ENCODE data around the gene SLC5A12. TPM values are rescaled to one million over a fixed set of nuclear protein-coding genes. Genes with fewer than 3 reads are reported as not detected.

The SLC5A12 gene
- polyA plus RNA-seq, 1 donor (not counting 4 experiments of a cell fraction or from before 2014, with no cell fraction given): not detected

GRCh38 chr11:26688701-26689100 is 33.2 kb downstream of the SLC5A12 start:
- H2AFZ ChIP-seq (ENCODE audit: control insufficient read depth, low read length): no peak overlapping the region
- H3K27me3 ChIP-seq (ENCODE audit: control insufficient read depth, extremely low read depth, insufficient read depth, low read length): no peaks in the 10 kb centered on the region
- TF ChIP-seq EZH2 (IDR thresholded peaks at IDR 0.05; ENCODE audit: low read length) (no peak), CTCF (optimal IDR thresholded peaks at IDR 0.05 in 1 of 3, IDR thresholded peaks at IDR 0.05 in 1 of 3, conservative IDR thresholded peaks at IDR 0.05 in 1 of 3; ENCODE audit: extremely low read depth in 1 of 3, insufficient read depth in 2 of 3, low read length in 3 of 3) (no peak)
- no peak overlapping the region for H3K27ac ChIP-seq (ENCODE audit: control insufficient read depth, insufficient read depth, low read length)
- no peak overlapping the region for H3K4me2 ChIP-seq (ENCODE audit: control insufficient read depth, extremely low read depth, insufficient read depth, low read depth, low read length)
- H3K9me1 ChIP-seq (ENCODE audit: control insufficient read depth, extremely low read depth, insufficient read depth, low read length): no peaks in the 10 kb centered on the region
- no peak overlapping the region for H3K9ac ChIP-seq (ENCODE audit: control insufficient read depth, extremely low read depth, insufficient read depth, low read length)
- no peak for FAIRE-seq
- dilution Hi-C loops (cut with MboI; ENCODE audit: extremely low pct_ligation_motif_present, low sequenced_read_pairs): no loop called here
- DNase-seq (ENCODE audit: low read depth, low spot score): no peak
- H3K9me3 ChIP-seq (ENCODE audit: control insufficient read depth, low read depth, low read length): no peaks in the 10 kb centered on the region
- no peaks in the 10 kb centered on the region for H3K4me1 ChIP-seq (ENCODE audit: control insufficient read depth, extremely low read depth, insufficient read depth, low read length)
- H3K4me3 ChIP-seq (ENCODE audit: control insufficient read depth in 2 of 3, extremely low read depth in 1 of 3, insufficient read depth in 2 of 3, low read depth in 1 of 3, low read length in 3 of 3): no peak overlapping the region
- no peaks in the 10 kb centered on the region for H4K20me1 ChIP-seq (ENCODE audit: control insufficient read depth, extremely low read depth, insufficient read depth, low read length)
- H3K36me3 ChIP-seq (ENCODE audit: control insufficient read depth in 2 of 2, extremely low read depth in 1 of 2, insufficient read depth in 2 of 2, low read length in 2 of 2): no peaks in the 10 kb centered on the region
- H3K79me2 ChIP-seq (ENCODE audit: control insufficient read depth, insufficient read depth, low read length): no peaks in the 10 kb centered on the region

- no peak for DNase-seq (ENCODE audit: low read depth, low spot score)
- no peak overlapping the region for H3K4me2 ChIP-seq (ENCODE audit: control insufficient read depth, extremely low read depth, insufficient read depth, low read depth, low read length)
- no peak overlapping the region for H3K9ac ChIP-seq (ENCODE audit: control insufficient read depth, extremely low read depth, insufficient read depth, low read length)
- no peaks in the 10 kb centered on the region for H4K20me1 ChIP-seq (ENCODE audit: control insufficient read depth, extremely low read depth, insufficient read depth, low read length)
- TF ChIP-seq EZH2 (IDR thresholded peaks at IDR 0.05; ENCODE audit: low read length): no peak
- TF ChIP-seq CTCF (optimal IDR thresholded peaks at IDR 0.05 in 1 of 3, IDR thresholded peaks at IDR 0.05 in 1 of 3, conservative IDR thresholded peaks at IDR 0.05 in 1 of 3; ENCODE audit: extremely low read depth in 1 of 3, insufficient read depth in 2 of 3, low read length in 3 of 3): no peak
- FAIRE-seq: no peak
- H3K4me3 ChIP-seq (ENCODE audit: control insufficient read depth in 2 of 3, extremely low read depth in 1 of 3, insufficient read depth in 2 of 3, low read depth in 1 of 3, low read length in 3 of 3): no peak overlapping the region
- no peaks in the 10 kb centered on the region for H3K27me3 ChIP-seq (ENCODE audit: control insufficient read depth, extremely low read depth, insufficient read depth, low read length)
- no peaks in the 10 kb centered on the region for H3K36me3 ChIP-seq (ENCODE audit: control insufficient read depth in 2 of 2, extremely low read depth in 1 of 2, insufficient read depth in 2 of 2, low read length in 2 of 2)
- H3K9me3 ChIP-seq (ENCODE audit: control insufficient read depth, low read depth, low read length): no peaks in the 10 kb centered on the region
- dilution Hi-C loops (cut with MboI; ENCODE audit: extremely low pct_ligation_motif_present, low sequenced_read_pairs): no loop called here
- no peak overlapping the region for H2AFZ ChIP-seq (ENCODE audit: control insufficient read depth, low read length)
- H3K9me1 ChIP-seq (ENCODE audit: control insufficient read depth, extremely low read depth, insufficient read depth, low read length): no peaks in the 10 kb centered on the region
- no peak overlapping the region for H3K27ac ChIP-seq (ENCODE audit: control insufficient read depth, insufficient read depth, low read length)
- no peaks in the 10 kb centered on the region for H3K79me2 ChIP-seq (ENCODE audit: control insufficient read depth, insufficient read depth, low read length)
- H3K4me1 ChIP-seq (ENCODE audit: control insufficient read depth, extremely low read depth, insufficient read depth, low read length): no peaks in the 10 kb centered on the region
These were observed 34.5 kb downstream of the SLC5A12 start for GRCh38 chr11:26687351-26687750.
